NCI-H146 treated with DMSO at 0.1 percent for 48 hours (cell line): ENCODE measurements around the gene ANO3.

ENCODE experiments used
- DNase-seq: peaks from one replicate; lab custom pipeline; 2025; ENCODE audit not compliant: unreplicated experiment; lab: John Stamatoyannopoulos, UW

The ANO3 gene

GRCh38 chr11:26483108-26483507 lies 151.2 kb downstream of the ANO3 start:
- no peak for DNase-seq

GRCh38 chr11:26490546-26490945 lies 158.6 kb downstream of the ANO3 start:
- DNase-seq: no peak

GRCh38 chr11:26493616-26494015 lies 161.7 kb downstream of the ANO3 start:
- no peak for DNase-seq

DNA sequence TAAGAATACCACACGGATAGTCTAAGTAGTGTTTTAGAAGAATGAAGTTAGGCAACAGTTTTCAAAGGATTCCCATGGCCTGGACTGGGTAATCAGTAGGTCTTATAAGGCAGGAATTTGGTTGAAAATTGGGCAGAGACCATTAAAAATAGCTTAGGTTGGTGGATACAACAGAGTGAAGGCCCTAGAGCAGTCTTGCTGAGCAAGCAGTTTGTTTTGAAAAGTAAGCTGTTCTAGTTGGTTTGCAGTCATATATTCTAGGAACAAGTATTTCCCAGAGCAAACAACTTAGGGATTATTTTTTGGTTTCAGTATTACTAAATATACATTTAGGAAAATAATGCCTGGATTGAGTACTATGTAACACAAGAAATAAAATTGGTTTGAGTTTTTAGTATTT lies 175.3 kb downstream of the ANO3 start:
- DNase-seq: no peak

GRCh38 chr11:26510164-26510563 lies 178.2 kb downstream of the ANO3 start:
- no peak for DNase-seq

DNA sequence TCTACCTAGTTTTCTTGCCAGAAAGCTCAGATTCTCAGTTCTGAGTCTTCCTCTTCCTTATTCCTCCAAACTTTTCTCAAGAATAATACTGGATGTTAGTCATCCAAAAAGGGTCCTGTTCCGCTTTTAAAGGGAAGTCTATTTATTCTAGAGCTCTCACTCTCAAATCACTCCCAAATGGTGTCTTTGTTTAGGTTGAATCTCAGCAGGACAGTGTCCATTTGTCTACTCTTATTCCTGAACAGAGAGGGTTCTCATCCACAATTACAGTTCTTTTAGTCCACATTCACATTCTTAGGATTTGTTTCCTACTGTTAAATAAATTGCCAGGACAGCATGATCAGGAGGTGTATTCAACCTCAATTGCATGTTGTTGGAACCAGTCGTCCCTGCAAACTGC lies 178.8 kb downstream of the ANO3 start:
- no peak for DNase-seq

DNA sequence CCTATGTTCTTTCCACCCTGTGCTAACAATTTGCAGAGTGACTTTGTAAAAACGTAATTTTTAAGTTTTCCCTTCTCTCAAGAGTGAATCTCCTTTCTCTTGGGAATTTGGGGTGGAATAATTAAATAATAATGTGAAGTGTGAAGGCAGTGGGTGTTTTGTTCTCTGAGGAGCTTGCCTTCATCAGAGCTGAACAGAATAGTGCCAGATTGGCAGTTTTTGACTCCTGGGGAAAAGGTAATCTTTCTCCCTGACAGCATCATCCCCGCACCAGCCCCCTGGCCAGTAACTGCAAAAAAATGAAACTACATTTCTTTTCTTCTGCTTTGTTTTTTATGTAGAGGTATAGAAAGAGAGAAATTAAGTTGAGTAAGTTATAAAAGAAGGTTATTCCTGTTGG lies 180.3 kb downstream of the ANO3 start:
- no peak for DNase-seq

- DNase-seq: no peak
Measured at GRCh38 chr11:26519469-26519868, 187.5 kb downstream of the ANO3 start.

DNA sequence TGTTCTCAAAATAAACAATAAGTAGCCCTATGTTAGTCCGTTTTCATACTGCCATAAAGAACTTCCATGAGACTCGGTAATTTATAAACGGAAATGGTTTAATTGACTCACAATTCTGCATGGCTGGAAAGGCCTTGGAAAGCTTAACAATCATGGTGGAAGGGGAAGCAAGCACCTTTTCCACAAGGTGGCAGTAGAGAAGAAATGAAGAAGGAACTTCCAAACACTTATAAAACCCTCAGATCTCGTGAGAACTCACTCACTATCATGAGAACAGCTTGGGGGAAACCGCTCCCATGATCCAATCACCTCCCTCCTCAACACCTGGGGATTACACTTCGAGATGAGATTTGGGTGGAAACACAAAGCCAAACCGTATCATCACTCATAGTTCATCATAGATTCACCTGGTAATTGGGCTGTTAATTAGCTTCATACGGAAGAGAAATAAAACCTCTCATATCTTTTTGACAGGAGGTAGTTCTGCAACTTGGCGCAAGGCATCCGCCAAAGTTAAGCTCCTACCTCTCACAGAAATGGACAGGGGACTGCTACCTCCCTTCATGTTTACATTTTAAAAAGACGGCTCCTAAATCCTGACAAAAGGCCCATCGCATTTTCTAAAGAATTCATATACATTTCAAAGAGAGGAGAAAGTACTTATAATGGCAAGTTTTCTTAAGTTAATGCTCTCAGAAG lies 191.1 kb downstream of the ANO3 start:
- peak; percentile 90 for DNase-seq

DNA sequence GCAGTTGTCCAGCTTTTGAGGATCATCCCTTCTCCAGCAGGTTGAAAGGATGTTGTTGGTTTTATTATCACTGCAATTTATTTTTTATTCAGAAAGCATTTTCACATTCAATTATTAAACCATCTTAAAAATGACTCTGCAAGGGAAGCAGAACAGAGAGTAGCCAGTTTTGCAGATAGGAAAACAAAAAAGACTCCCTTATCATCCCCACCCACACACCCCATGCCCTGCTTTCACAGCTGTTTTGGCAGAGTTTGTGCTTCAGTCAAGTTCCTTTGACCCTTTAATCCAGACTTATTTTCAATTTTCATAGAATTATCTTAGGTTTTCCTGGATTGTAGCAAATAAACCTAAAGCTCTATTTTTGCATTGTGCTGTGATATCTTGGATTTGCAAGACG lies 195.8 kb downstream of the ANO3 start:
- DNase-seq: no peak

- no peak for DNase-seq
Measured at GRCh38 chr11:26537341-26537740, 205.4 kb downstream of the ANO3 start.

GRCh38 chr11:26539517-26539916 lies 207.6 kb downstream of the ANO3 start:
- no peak for DNase-seq

DNA sequence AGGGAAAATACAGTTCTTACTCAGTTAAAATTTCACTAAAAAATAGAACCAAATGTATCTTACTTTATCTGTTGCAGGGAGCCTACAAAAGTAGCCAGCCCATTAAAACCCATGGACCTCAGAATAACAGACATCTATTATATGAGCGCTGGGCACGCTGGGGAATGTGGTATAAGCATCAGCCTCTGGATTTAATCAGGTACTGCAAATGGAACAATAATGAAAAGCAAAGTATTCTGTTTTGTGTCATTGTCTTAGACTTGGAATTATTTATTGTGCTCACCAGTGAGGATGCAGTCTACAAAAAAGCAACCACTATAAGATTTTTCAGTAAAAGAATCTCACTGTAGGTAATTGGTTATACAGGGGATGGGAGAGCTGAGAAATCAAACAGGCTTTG lies 209.9 kb downstream of the ANO3 start:
- no peak for DNase-seq

DNA sequence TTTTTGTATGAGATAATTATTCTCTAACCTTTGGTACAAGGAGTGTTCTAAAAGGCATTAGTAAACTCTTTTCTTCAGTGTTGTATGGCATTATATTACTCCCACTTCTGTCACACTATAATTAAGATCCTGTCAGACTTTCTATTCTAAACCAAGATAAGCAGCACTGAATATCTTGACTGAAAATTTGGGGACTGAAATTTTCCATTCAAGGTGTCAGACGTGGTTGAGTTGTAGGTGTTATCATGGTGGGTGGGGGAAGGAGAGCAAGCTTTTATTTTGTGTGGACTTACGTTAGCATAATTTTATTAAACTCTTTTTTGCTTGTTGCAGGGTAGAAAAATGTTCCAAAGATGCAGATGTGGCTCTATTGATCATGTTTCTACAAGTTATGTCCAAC lies 217.2 kb downstream of the ANO3 start:
- no peak for DNase-seq

- no peak for DNase-seq
Measured at GRCh38 chr11:26550022-26550421, 218.1 kb downstream of the ANO3 start.

- DNase-seq: peak; percentile 8
Measured at GRCh38 chr11:26551186-26551801, 219.4 kb downstream of the ANO3 start.

DNA sequence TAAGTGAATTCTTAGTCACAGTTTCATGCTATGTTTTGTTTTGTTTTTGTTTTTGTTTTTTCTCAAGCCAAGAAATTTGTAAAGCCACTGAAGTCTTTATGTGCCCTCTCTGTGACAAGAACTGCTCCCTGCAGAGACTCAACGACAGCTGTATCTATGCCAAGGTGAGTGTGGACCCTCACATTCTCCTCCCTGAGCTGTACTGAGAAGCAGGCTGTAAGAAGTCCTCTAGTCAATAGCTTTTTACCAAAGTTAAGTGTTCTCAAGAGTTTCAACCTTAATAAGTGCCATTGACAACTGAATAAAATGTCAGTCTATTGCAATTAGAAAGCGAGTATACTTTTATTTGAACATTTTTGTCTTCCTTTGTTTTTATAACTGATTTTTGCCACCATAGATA lies 221.3 kb downstream of the ANO3 start:
- DNase-seq: no peak

DNA sequence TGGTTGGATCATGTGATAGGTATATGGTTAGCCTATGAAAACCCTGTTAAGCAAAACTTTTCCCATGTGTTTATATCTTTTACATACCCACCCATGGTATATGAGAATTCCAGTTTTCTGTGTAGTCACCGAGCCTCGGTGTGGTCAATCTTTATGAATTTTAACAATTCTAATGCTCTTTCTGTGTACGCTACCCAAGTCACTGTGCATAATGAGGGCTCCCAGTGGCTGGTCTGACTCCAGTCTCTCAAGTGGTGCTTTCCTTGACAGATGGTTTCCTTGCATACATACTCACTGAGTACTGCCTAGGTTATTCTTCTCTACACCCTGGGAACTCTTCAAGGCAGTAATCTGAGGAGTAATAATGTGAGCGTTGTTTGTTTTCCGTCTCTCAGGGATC lies 222.5 kb downstream of the ANO3 start:
- DNase-seq: no peak

GRCh38 chr11:26556582-26556981 lies 224.7 kb downstream of the ANO3 start:
- no peak for DNase-seq

DNA sequence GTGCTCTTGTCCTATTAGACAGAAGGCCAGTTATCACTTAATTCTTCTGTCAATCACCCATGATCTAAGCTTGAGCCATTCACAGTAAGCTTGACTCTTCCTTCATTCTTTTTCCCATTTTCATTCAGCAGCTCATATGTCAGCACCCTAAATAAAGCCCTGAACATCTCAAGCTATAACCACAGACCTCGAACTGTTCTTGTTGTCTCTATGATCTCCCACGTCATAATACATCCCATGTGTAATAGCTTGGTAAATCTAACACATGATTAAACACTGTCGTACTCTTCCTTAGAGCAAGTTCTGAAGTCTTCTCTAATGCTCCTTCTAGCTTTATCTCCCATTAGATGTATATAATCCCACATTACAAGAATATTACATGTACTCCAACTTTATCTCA lies 225.7 kb downstream of the ANO3 start:
- no peak for DNase-seq

DNA sequence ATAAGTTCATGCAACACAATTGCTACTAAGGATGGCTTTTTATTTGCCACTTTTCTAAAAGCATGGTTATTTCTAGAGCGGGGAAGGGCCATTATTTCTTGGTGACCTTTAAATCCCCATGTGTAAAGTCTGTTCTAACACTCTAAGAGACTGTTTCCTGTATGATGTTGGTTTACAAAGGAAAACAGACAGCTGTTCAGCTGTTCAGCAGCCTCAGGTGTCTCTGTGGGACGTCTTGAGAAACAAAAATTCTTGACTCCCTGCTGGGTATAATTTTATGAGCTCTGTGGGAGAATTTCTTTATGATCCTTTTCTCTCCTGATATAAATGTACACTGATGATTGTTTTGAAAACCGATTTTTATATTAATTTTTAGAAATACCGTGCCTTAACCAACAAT lies 226.3 kb downstream of the ANO3 start:
- DNase-seq: peak; percentile 57

DNA sequence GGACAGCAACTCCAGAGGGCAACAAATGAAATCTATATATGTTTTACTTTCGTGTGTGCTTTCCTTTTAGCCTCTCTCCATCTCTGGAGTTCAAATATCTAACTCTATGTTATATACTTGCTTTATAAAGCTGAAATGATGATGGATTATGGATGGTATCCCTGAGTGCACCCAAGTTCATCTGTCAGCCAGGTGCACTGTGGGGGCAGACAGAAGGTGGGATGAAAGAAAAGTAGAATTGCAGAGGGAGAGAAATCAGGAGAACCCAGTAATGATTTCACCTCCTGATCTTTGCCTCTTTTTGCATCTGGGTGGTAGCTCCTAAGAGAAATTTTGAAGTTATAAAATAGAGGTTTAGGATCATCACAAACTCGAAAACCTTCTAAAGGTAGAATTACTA lies 237.7 kb downstream of the ANO3 start:
- DNase-seq: no peak
